ENCODE data around the gene RAB3IL1. TPM values are rescaled to one million over a fixed set of nuclear protein-coding genes. Genes with fewer than 3 reads are reported as not detected.
A peak's percentile ranks its signal among the peaks of the same experiment; 100 is the strongest.

RAB3IL1 gene
- total and polyA plus RNA-seq, 9 of the 15 experiments (the other 6 are each of a cell fraction or from before 2014, with no cell fraction given) = 0.15 to 42.6 (median 15.5) TPM

GRCh38 chr11:61869708-61870451, 47.5 kb downstream of the RAB3IL1 start (continued):
- TF ChIP-seq TCF7 (IDR thresholded peaks at IDR 0.05; ENCODE audit: borderline replicate concordance) (peak; percentile 92), THRAP3 (IDR thresholded peaks at IDR 0.05; ENCODE audit: borderline replicate concordance) (no peak), TOE1 (IDR thresholded peaks at IDR 0.05; ENCODE audit: borderline replicate concordance) (peak; percentile 52; the same call in 1 of the 2 replicates), TOE1 (CRISPR knock-in tag; IDR thresholded peaks at IDR 0.05; ENCODE audit: borderline replicate concordance, low read depth) (no peak), TAF9B (IDR thresholded peaks at IDR 0.05; ENCODE audit: partially characterized antibody) (no peak), CREB3L1 (IDR thresholded peaks at IDR 0.05; ENCODE audit: borderline replicate concordance, low read depth) (no peak), MBD1 (CRISPR knock-in tag; IDR thresholded peaks at IDR 0.05) (no peak), PATZ1 (CRISPR knock-in tag; IDR thresholded peaks at IDR 0.05; ENCODE audit: borderline replicate concordance) (no peak; the same call in 1 of the 2 replicates), ZNF57 (CRISPR knock-in tag; IDR thresholded peaks at IDR 0.05) (0 out of 2 replicates have a peak, but pooled peaks have one; percentile 34), TSC22D4 (tag; IDR thresholded peaks at IDR 0.05) (no peak), CTBP1 (IDR thresholded peaks at IDR 0.05; ENCODE audit: borderline replicate concordance) (peak; percentile 89), DPF2 (IDR thresholded peaks at IDR 0.05) (peak; percentile 93), ZNF217 (CRISPR knock-in tag; IDR thresholded peaks at IDR 0.05) (no peak), SMARCA4 (IDR thresholded peaks at IDR 0.05) (peak; percentile 92), RAD51 (IDR thresholded peaks at IDR 0.05; ENCODE audit: borderline replicate concordance, low read depth) (no peak), ZNF436 (CRISPR knock-in tag; IDR thresholded peaks at IDR 0.05) (no peak), EGR1 (conservative IDR thresholded peaks at IDR 0.05) (peak; percentile 73), DIDO1 (tag; IDR thresholded peaks at IDR 0.05; ENCODE audit: low read depth) (no peak), SMAD4 (CRISPR knock-in tag; conservative IDR thresholded peaks at IDR 0.05) (peak; percentile 96), PREB (CRISPR knock-in tag; IDR thresholded peaks at IDR 0.05) (no peak), HDAC3 (IDR thresholded peaks at IDR 0.05; ENCODE audit: borderline replicate concordance, partially characterized antibody) (peak; percentile 85), MAZ (CRISPR knock-in tag; conservative IDR thresholded peaks at IDR 0.05 in 1 of 2, IDR thresholded peaks at IDR 0.05 in 1 of 2) (peak; percentile 83 to 96)

Data from K562 (cell line).